HG03565 (cell line): ENCODE results near the gene FGF7.
"Not testable (repeated sequence)": the region's sequence is repeated elsewhere in the genome, so short reads cannot be mapped to it uniquely, and the experiment has no call there.

ENCODE experiments used
- ATAC-seq: cut with Tn5 transposase; IDR thresholded peaks from one replicate; pipeline ENCODE4 v1.9.1; 2021; ENCODE audit warnings: mild to moderate bottlenecking, moderate library complexity; ENCODE audit not compliant: unreplicated experiment

FGF7 gene

GRCh38 chr15:49492830-49493229 is 69.8 kb downstream of the FGF7 start:
- ATAC-seq, result no peak

- ATAC-seq, result no peak
Measured at GRCh38 chr15:49494842-49495241, 71.8 kb downstream of the FGF7 start.

- no peak for ATAC-seq
Measured at GRCh38 chr15:49495993-49496753, 73.1 kb downstream of the FGF7 start.

DNA sequence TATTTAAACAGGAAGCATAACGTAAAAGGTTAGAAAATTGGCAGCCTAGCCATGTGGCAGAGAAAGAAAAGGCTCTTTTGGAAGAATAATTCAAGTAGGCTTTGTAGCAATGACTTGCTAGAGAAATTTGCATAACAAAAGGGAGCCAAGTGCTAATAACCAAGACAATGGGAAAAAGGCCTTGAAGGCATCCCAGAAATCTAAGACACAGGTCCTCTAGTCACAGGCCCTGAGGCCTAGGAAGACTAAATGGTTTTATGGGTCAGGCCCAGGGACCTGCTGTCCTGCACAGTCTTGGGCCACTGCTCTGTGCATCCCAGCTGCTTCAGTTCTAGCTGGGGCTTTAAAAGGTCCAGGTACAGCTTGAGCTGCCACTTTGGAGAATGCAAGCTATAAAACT is 78.5 kb downstream of the FGF7 start:
- no peak for ATAC-seq

- ATAC-seq, result no peak
Measured at GRCh38 chr15:49506341-49506740, 83.3 kb downstream of the FGF7 start.

DNA sequence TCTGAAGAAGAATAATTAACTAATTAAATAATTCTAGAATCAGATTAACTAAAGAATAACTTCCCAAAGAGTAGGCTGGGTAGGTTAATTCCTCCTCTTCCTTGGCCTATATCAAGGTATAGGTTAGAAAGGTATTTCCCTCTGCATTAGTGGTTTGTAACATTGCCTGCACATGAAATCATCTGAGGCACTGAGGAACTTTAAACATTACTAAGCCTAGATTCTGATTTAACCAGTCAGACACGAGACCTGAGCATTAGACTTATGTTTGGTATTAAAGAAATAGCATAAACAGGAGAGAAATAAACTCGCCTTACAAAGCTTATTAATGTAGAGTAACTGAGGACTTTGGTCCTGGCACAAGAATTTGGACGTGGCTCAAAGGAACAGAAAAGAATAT is 84.2 kb downstream of the FGF7 start:
- ATAC-seq, result no peak

- ATAC-seq, result not testable (repeated sequence)
Measured at GRCh38 chr15:49512739-49513138, 89.7 kb downstream of the FGF7 start.

DNA sequence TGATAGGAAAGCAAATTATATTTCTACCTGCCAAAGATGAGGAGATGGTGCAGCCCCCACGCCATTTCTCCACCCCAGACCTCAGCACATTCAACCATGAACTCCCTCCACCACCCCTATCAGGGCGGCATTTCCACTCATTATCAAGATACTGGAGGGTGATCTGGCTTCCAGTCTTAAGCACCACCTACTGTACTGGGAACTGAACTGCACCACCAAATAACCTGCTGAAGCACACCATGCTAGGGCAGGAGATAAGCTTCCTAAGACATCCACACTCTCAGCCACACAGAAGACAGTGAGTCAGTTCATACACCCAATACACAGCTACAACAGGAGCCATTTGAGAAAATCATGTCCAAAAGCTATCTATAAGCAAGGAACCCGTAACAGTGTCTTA is 98.8 kb downstream of the FGF7 start:
- no peak for ATAC-seq

DNA sequence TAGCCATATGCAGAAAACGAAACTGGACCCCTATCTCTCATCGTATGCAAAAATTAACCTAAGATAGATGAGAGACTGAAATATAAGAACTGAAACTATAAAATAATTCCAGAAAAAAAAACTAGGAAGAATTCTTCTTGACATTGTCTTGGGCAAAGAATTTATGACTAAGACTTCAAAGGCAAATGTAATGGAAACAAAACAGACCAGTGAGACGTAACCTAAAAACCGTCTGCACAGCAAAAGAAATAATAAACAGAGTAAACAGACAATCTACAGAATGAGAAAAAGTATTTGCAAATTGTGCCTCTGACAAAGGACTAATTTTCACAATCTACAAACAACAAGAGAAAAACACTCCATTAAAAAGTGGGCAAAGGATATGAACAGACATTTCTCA is 105.2 kb downstream of the FGF7 start:
- ATAC-seq, result no peak

DNA sequence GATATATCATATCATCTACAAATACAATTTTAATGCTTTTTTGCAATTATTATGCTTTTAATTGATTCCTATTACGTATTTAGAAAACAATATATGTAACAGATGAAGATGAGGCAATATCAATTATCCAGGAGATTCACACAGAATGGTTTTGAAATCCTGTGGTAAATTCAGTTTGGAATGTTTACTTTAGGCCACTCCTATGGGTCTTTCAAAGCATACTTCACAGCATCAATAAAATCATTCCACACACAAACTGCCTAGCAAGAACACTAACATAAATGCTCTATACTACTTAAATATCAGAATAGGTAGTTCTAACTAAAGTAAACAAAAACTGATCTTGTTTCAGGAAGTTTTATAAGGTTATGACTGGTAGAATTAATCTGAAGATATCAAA is 107.0 kb downstream of the FGF7 start:
- ATAC-seq, result no peak
